ES-I3 (cell line): ENCODE measurements around the gene FAM72A.
"Not testable (repeated sequence)": the region's sequence is repeated elsewhere in the genome, so short reads cannot be mapped to it uniquely, and the experiment has no call there.

Experiments used
- H3K36me3 ChIP-seq: 2 replicates; pipeline ENCODE4 v1.6.1; 2013; ENCODE audit warnings: mild to moderate bottlenecking, low read length, control low read depth, moderate library complexity; ENCODE audit not compliant: insufficient read depth
- H3K4me1 ChIP-seq: 2 replicates; pipeline ENCODE4 v1.6.1; 2013; ENCODE audit warnings: mild to moderate bottlenecking, control low read depth, low read length; ENCODE audit not compliant: insufficient read depth
- H3K9ac ChIP-seq: 2 replicates; pipeline ENCODE4 v1.6.1; 2013; ENCODE audit warnings: low read depth, mild to moderate bottlenecking, low read length, moderate library complexity
- H3K9me3 ChIP-seq: 2 replicates; pipeline ENCODE4 v1.6.1; 2013; ENCODE audit warnings: mild to moderate bottlenecking, low read length, moderate library complexity; ENCODE audit not compliant: control insufficient read depth, insufficient read depth

Gene FAM72A

GRCh38 chr1:206202789-206203363 lies at the start of gene FAM72A:
Gene FAM72A, minus strand, starts transcription at chr1:206202839. Its CDS starts 814 bp downstream, at chr1:206202025.
- not testable (repeated sequence) for H3K36me3 ChIP-seq, H3K9me3 ChIP-seq, H3K4me1 ChIP-seq
- peak within 1 kb of the TSS; percentile 44; the same call in 1 of the 2 replicates for H3K9ac ChIP-seq

GRCh38 chr1:206250953-206251681 lies 48.5 kb upstream of the FAM72A start:
- H3K36me3 ChIP-seq, H3K9ac ChIP-seq, H3K4me1 ChIP-seq, H3K9me3 ChIP-seq: not testable (repeated sequence)

GRCh38 chr1:206246129-206246886 lies 43.7 kb upstream of the FAM72A start:
- H3K36me3 ChIP-seq, H3K9ac ChIP-seq, H3K4me1 ChIP-seq, H3K9me3 ChIP-seq: not testable (repeated sequence)

- not testable (repeated sequence) for H3K9ac ChIP-seq, H3K9me3 ChIP-seq, H3K36me3 ChIP-seq, H3K4me1 ChIP-seq
These were observed 42.8 kb upstream of the FAM72A start for GRCh38 chr1:206245479-206245878.

GRCh38 chr1:206243335-206243734 lies 40.7 kb upstream of the FAM72A start:
- not testable (repeated sequence) for H3K4me1 ChIP-seq, H3K9ac ChIP-seq

GRCh38 chr1:206240288-206240687 lies 37.6 kb upstream of the FAM72A start:
- H3K4me1 ChIP-seq, H3K36me3 ChIP-seq, H3K9me3 ChIP-seq, H3K9ac ChIP-seq: not testable (repeated sequence)

More at GRCh38 chr1:206243335-206243734, 40.7 kb upstream of the FAM72A start:
- H3K9me3 ChIP-seq, H3K36me3 ChIP-seq: not testable (repeated sequence)

GRCh38 chr1:206235190-206235589 lies 32.6 kb upstream of the FAM72A start:
- H3K4me1 ChIP-seq, H3K36me3 ChIP-seq, H3K9me3 ChIP-seq, H3K9ac ChIP-seq: not testable (repeated sequence)

GRCh38 chr1:206234189-206234916 lies 31.7 kb upstream of the FAM72A start:
- H3K9me3 ChIP-seq, H3K4me1 ChIP-seq, H3K36me3 ChIP-seq, H3K9ac ChIP-seq: not testable (repeated sequence)

- H3K36me3 ChIP-seq, H3K9ac ChIP-seq, H3K9me3 ChIP-seq, H3K4me1 ChIP-seq: not testable (repeated sequence)
These were observed 30.5 kb upstream of the FAM72A start for GRCh38 chr1:206232970-206233645.

GRCh38 chr1:206231989-206232388 lies 29.4 kb upstream of the FAM72A start:
- H3K36me3 ChIP-seq, H3K4me1 ChIP-seq, H3K9ac ChIP-seq, H3K9me3 ChIP-seq: not testable (repeated sequence)

GRCh38 chr1:206229286-206229685 lies 26.6 kb upstream of the FAM72A start:
- not testable (repeated sequence) for H3K9ac ChIP-seq, H3K36me3 ChIP-seq, H3K4me1 ChIP-seq, H3K9me3 ChIP-seq

GRCh38 chr1:206226886-206227285 lies 24.2 kb upstream of the FAM72A start:
- H3K9ac ChIP-seq, H3K4me1 ChIP-seq, H3K9me3 ChIP-seq, H3K36me3 ChIP-seq: not testable (repeated sequence)

- H3K9me3 ChIP-seq, H3K9ac ChIP-seq, H3K36me3 ChIP-seq, H3K4me1 ChIP-seq: not testable (repeated sequence)
These were observed 22.7 kb upstream of the FAM72A start for GRCh38 chr1:206225386-206225785.

- H3K36me3 ChIP-seq, H3K4me1 ChIP-seq, H3K9ac ChIP-seq, H3K9me3 ChIP-seq: not testable (repeated sequence)
These were observed 21.6 kb upstream of the FAM72A start for GRCh38 chr1:206224190-206224776.
